Measurements from ENCODE around the gene CD244.

DNA sequence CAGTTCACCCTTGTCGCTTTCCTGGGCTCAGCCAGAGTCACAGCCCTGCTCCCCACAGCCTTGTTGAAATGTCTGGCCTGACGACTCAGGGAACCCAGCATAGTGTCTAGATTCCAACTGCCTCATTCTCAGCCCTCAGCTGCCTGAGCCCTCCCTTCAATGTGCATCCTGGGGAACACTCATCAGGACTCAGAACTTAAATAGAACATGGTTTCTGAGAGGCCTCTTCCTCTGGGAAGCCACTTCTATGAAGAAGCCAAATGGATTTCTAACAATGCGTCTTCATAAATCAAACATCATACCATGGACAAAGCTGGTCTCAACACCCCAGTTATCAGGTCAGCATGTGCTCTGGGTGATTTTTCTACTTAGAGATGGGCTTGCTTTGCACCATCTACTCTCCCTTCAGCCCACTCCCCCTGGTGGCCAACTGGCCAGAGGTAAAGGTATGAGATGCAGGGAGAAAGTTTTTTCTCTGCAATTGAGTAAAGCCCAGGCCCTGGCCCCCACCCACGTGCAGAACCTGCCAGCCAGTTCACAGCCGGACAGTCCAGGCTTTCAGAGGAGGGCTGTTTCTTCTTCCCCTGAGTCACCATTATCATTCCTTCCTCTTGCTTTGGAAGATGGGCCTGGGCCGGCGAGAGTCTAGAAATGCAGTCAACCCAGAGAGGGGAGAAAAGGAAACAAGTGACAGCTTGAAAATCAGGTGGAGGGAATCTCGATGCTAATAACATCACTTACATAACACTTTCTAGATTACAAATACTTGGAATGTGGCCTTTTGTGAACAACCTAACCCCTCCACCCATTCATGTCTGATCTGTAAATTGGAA, 32.1 kb downstream of the CD244 start:
- TF ChIP-seq, protein P1, sequence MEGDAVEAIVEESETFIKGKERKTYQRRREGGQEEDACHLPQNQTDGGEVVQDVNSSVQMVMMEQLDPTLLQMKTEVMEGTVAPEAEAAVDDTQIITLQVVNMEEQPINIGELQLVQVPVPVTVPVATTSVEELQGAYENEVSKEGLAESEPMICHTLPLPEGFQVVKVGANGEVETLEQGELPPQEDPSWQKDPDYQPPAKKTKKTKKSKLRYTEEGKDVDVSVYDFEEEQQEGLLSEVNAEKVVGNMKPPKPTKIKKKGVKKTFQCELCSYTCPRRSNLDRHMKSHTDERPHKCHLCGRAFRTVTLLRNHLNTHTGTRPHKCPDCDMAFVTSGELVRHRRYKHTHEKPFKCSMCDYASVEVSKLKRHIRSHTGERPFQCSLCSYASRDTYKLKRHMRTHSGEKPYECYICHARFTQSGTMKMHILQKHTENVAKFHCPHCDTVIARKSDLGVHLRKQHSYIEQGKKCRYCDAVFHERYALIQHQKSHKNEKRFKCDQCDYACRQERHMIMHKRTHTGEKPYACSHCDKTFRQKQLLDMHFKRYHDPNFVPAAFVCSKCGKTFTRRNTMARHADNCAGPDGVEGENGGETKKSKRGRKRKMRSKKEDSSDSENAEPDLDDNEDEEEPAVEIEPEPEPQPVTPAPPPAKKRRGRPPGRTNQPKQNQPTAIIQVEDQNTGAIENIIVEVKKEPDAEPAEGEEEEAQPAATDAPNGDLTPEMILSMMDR (IDR thresholded peaks at IDR 0.05 in 8 of 11, conservative IDR thresholded peaks at IDR 0.05 in 3 of 11), result peak; percentile 25 to 76 (median 69)
- no peak for TF ChIP-seq POLR2A (IDR thresholded peaks at IDR 0.05)
